Putamen (tissue), 1 donor: ENCODE measurements around the gene RHOH.

Source experiments
- DNase-seq: peaks from one replicate; pipeline ENCODE4 v3.0.0-alpha.2; 2016; ENCODE audit warnings: low spot score

The RHOH gene

DNA sequence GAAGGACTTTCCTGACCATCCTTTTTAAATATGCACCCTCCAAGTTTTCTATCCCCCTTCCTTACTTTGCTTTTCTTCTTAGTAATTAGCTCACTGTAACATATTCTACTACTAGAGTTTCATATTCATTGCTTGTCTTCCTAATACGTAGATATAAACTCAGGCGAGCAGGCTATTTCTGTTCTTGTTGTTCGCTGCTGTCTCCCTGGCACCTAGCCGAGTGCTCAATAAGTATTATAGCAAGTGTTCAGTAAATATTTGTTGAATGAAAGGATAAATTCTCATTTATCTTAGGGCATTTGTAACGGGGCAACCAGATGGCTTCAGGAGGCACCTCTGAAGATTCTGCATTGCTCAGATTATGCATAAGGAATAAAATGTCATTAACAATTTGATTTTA, 6.8 kb upstream of the RHOH start:
- DNase-seq: no peak

GRCh38 chr4:40190465-40190864, 6.4 kb upstream of the RHOH start:
- no peak for DNase-seq

GRCh38 chr4:40190880-40191815, 5.7 kb upstream of the RHOH start:
- DNase-seq: no peak

GRCh38 chr4:40192114-40193015, 4.5 kb upstream of the RHOH start:
- DNase-seq: no peak

DNA sequence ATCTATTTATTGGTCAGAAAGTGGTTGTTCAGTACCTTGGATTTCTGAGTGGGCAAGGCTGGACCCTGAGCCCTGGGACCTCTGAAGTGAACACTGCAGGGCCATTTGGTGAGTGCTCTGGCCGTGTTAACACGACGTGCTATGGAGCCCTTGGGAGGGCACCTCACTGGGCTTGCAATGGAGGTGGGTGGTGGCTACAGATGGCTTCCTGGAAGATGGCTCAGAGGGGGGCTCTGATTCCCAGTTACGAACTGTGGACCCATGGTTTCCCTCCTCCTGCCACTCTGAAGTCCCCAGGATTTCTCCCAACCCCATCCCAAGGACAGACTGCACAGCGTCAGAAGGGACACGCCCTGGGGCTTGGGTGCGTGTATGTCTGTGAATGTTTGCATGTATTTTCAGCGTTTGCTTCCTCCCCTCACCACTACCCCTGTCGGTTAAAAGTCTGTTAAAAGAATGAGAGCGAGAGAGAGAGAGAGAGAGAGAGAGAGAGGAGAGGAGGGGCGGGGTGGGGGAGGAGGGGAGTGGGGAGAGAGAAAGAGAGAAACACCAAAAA, 3.7 kb upstream of the RHOH start:
- DNase-seq: no peak

GRCh38 chr4:40193578-40193977, 3.3 kb upstream of the RHOH start:
- DNase-seq: no peak

GRCh38 chr4:40194602-40195161, 2.1 kb upstream of the RHOH start:
- DNase-seq: no peak

GRCh38 chr4:40195182-40196177, 1.4 kb upstream of the RHOH start:
- no peak for DNase-seq

GRCh38 chr4:40196272-40196671, 559 bp upstream of the RHOH start:
- no peak for DNase-seq

DNA sequence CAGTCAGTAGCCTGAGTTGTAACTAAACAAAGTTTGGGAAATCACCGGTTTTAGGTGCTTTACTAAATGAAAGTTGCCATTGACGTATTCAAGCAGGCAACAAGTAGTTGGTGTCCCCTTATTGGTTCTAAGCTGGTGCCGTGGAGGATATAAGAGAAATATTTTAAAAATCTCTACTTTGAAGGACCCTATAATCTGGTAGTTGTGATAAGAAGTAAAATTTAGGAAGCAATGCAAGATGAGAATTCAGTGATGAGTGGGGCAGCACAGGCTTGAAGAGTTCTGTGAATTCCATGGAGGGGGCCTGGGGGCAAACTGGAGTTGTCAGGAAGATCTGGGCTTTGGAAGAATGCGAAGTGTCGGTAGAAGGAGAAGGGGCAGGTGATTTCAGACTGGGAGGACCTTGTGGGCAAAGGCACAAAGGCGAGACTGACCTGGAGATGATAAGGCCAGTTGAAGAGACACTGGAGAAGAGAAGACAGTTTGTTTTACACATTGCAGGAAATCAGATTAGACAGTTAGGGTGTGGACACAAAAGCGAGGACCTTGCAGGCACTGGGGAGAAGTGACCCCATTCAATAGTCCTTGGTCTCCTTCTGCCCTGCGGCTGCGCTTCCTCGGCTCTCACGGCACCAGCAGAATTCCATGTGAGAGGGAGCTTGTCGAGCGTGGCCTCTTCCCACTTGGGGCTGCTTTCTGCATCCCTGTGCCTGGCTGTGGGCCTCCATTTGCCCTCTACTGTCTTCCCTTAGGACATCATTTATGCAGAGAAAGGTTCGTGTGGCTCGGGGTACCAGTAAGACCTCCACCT, 1.3 kb downstream of the RHOH start:
- DNase-seq: no peak

GRCh38 chr4:40199179-40199670, 2.4 kb downstream of the RHOH start:
- no peak for DNase-seq

DNA sequence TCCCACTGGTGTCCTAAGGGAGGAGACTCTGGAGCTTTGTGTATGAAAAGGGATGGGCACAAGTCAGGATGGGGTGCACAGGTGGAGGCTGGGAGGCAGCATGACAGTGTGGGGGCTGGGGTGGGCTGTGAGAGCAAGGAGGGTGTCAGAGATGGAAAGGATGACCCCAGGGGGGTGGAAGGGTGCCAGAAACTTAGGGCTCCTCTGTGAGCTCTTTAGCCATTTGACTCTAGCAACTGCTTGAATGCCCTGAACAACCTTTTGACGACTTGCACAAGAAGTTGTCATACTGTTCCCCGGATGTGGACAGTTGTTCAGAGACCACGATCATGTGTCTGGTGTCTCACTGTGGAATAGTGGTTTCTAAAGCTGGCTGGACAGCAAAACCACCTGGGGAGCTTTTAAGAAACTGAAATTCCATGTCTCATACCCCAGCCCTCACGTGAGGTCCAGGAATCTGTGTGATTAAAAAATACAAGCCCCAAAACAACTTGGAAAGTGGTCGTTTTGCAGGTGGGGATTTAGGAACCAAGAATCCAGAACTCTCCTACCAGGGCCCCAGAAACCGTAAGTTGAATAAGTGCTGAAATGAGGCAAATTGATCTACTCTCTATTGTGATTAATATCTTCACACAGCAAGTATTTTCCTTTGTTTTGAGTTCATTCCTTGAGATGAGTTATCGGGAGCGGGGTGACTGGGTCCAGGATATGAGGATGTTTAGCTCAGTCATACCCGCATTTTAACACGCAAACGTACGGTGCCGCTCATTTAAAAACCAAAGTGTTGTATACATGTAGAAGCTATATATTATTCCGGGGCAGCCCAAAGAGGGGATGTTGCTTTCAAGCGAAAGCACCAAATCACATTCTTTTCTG, 3.4 kb downstream of the RHOH start:
- DNase-seq: no peak

DNA sequence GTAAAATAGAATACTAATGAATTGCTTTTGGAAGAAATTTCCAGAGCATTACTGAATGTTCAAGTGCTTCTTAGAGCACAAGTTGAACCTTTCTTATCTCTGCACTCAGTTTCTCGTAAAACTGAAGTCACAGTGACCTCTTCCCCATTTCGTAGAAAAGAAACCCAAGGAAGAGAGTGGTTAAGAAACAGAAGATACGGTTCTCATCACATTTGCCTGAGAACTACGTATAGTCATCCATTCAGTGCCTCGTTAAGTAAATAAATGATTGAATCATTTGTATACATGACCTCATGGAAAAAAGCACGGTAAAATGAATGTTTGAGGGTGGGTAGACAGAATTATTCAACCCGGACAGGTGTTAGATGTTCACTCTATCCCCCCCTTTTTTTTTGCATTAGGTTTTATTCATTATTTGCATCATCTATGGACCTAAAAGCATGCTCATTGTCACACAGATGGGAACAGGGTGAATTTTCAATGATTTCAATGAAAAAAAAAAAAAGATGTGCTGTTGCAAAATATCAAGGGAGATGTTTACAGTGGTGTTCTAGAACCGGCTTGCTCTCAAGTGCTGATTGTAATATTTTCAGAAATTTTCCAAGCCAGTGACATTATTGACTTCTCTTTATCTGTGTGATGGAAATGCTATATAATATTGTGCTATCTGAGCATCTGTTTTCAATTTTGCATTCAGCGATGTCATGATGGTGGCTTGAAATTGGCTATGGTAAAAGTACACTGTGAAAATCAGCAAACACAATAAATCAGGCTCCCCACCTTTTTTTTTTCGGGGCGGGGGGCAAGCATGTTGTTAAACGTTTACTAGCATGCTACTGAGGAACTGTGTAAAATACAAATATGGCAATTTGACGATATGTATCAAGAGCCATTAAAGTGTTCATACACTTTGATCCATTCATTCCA, 4.3 kb downstream of the RHOH start:
- DNase-seq: no peak

DNA sequence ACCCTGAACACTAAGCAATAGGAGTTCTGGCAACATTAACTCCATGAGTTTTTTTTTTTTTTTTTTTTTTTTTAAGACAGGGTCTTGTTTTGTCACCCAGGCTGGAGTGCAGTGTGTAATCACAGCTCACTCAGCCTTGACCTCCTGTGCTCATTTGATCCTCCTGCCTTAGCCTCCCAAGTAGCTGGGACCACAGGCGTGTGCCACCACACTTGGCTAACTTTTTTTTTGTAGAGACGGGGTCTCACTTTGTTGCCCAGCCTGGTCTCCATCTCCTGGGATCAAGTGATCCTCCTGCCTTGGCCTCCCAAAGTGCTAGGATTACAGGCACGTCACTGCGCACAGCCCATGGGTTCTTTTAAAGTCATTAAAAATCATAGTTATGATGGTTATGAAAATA, 5.1 kb downstream of the RHOH start:
- no peak for DNase-seq

DNA sequence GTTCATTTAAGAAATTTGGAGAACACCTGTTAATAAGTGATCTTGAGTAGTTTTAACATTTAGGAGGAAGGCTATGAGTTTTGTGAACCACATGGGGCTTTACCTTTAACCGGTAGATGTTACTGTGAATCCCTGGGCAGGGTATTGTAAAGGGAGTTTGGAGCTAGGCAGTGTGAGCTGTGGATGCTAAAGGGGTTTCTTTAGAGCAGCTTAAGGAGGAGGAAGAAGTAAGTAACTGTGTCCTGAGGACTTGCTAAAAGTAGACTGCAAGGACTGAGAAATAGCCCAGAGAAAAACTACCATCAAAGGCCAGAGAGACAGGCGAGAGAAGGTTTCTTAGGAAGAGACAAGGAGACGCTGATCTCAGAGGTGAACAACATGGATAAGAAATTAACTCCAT, 5.6 kb downstream of the RHOH start:
- no peak for DNase-seq

DNA sequence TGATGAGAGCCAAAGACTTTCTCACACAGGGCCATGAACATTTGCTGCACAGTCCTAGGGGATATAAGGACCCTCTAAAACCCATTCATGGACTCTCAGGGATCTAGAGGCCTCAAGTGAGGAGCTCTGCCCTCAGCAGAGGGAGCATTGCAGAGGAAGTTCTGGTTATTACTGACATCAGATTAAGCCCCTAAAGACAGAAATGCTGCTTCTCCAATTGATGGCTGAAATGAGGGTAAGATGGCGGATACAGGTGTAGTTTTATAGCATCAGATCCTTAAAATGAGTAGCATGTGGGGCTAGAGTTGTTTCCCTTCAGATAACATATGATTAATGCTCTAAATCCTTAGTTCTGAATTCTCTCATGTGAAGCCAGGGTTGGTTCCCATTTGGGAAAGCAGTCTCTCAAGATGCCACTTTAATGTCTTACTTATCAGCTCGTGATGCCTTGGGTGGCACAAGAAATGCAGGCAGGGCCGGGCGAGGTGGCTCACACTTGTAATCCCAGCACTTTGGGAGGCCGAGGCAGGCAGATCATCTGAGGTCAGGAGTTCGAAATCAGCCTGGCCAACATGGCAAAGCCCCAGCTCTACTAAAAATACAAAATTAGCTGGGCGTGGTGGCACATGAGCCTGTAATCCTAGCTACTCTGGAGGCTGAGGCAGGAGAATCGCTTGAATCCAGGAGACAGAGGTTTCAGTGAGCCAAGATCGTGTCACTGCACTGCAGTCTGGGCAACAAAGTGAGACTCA, 7.9 kb downstream of the RHOH start:
- DNase-seq: no peak
